T-helper 2 cell treated with Interferon-gamma antibody and Interleukin-4, amounts not matched to agents 5 μg/mL and 100 μg/mL, for 36 hours (primary cell): ENCODE results near the gene PLAC9.

ENCODE experiments used
- DNase-seq: peaks from one replicate; pipeline ENCODE4 v3.0.0; 2021; ENCODE audit warnings: low spot score
- H3K27ac Mint-ChIP-seq: one replicate; pipeline ENCODE4 v1.8.0; 2021; ENCODE audit warnings: mild to moderate bottlenecking, mixed read lengths
- H3K27me3 Mint-ChIP-seq: one replicate; pipeline ENCODE4 v1.8.0; 2021; ENCODE audit warnings: low read depth, mixed read lengths
- H3K36me3 Mint-ChIP-seq: one replicate; pipeline ENCODE4 v1.8.0; 2021; ENCODE audit warnings: low read depth, mixed read lengths
- H3K4me1 Mint-ChIP-seq: one replicate; pipeline ENCODE4 v1.8.0; 2021; ENCODE audit warnings: low read depth, mixed read lengths
- H3K4me3 Mint-ChIP-seq: one replicate; pipeline ENCODE4 v1.8.0; 2022; ENCODE audit warnings: mild to moderate bottlenecking, moderate library complexity, mixed read lengths
- H3K9me3 Mint-ChIP-seq: one replicate; pipeline ENCODE4 v1.8.0; 2021; ENCODE audit warnings: mixed read lengths

The PLAC9 gene

DNA sequence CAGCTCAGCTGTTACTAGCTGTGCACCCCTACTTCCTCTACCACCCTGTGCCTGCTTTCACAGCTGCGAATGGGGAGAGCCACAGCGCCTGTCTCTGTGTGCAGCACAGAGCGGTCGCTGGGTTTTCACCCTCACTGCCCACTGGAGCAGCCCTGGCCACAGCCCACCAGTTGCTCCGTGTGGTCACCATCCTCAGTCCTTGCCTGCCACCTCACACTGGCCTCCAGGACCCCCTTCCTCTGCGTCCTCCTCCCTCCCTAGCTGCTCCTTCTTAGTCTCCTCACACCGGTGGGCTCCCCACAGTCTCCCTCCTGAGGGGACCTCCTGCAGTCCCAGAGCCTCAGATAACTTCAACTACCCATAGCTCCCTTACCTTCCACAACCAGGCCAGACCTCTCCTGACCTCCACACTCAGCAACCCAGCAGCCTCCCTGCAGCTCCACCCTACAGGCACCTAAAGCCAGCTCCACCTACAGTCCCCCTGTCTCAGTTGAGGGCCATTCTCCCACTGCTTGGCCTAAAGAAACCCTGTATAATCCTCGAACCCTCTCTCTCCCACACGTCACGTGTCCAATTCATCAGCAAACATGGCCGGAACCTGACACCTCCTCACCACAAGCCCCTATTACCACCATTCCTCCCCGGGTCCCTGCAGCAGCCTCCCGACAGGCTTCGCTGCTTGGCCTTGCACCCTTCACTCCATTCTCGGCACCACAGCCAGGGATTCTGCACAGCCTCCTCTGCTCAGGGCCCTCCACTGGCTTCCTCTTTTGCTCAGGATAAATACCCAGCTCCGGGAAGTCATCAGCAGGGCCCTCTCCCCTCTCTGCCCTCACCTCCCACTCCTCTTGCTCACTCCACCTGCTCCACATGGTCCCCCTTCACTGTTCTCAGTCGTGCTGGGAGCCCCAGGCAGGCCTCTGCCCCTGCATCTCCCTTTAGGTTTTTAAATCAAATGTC is 28.1 kb downstream of the PLAC9 start:
- Mint-ChIP-seq H3K27ac (peak overlapping the region; percentile 31), H3K4me1 (peaks cover 11% of the 10 kb centered on the region), H3K4me3 (no peak overlapping the region), H3K9me3 (no peaks in the 10 kb centered on the region), H3K27me3 (no peaks in the 10 kb centered on the region), H3K36me3 (peaks cover 73% of the 10 kb centered on the region)
- DNase-seq: no peak

DNA sequence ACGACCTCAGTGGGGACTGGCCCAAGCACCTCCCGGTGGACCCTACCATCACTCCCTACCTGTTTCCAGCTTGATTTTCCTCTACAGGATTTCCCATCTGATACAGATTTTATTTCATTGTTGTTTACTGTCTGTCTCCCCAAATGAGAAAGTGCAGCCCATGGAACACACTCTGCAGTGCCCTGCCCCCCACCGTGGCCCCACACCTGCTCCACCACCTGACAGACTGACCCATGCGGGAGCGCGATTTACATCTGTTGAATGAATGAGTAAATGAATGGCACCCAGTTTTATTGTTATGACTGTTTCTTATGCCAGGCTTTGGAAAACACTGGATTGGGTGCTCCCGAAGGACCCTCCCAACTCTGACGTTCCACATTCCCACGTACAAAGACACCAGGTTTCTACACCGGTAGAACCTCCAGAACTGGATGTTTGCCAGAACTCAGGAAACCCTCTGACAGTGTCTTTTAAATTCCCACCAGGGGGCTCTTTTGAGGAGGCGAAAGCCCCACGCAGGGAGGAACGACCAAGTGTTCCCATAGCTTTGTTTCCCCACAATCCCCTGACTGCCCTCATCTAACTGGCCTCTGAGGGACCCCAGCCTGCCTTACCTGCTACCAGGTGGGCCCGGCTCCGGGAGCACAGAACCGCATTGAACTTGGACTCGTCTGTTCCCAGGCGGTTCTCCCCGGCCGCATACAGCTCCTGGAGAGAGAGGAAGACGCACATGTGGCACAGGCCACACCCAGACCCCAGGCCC is 29.0 kb downstream of the PLAC9 start:
- H3K4me1 Mint-ChIP-seq: peaks cover 11% of the 10 kb centered on the region
- H3K36me3 Mint-ChIP-seq: peaks cover 73% of the 10 kb centered on the region
- no peak overlapping the region for H3K4me3 Mint-ChIP-seq
- H3K27me3 Mint-ChIP-seq: no peaks in the 10 kb centered on the region
- H3K27ac Mint-ChIP-seq: peak overlapping the region; percentile 31
- DNase-seq: no peak
- no peaks in the 10 kb centered on the region for H3K9me3 Mint-ChIP-seq

DNA sequence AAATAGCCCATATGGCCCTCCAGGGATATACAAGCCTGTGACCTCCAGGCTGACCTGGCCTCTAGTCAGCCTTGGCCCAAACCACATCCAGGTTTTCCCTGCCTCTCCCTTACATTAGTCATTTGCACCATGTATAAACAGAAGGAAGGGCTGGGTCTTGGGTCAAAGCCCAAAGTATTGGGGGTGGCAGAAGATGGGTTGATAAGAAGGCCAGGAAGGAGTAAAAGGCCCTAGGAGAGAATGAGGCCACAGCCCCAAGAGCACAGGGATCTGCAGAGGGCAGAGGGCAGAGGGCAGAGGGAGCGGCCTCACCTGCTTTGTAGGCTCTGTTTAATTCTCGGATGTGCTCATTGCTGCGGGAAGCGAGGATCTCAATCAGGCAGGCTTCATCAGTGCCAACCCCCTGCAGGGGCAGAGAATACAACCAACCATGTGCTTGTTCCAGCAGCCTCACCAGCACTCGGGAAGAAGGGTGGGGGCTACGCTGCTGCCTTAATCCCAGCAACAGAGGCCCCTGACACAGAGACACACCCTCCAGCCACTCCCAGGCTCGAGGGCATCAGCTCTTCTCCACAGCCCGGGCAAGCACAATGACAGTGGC is 31.3 kb downstream of the PLAC9 start:
- DNase-seq: no peak
- Mint-ChIP-seq H3K27ac (no peak overlapping the region), H3K4me1 (peaks cover 9% of the 10 kb centered on the region), H3K36me3 (peaks cover 53% of the 10 kb centered on the region), H3K4me3 (no peak overlapping the region), H3K27me3 (no peaks in the 10 kb centered on the region), H3K9me3 (no peaks in the 10 kb centered on the region)

DNA sequence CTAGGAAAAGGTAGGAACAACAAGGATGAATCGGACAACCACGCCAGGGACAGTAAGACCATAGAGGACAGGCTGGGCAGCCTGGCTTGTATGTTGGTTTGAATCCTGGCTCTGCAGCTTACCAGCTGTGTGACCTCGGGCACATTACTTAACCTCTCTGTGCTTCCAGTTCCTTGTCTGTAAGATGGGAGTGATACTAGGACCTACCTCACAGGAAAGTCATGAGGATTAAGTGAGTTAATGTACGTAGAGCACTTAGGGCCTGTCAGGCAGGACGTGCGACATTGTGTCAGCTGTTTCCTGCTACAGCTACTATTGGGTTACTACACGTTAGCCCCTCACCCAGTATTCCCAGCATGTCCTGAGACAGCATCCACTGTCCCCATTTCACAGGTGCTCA is 32.1 kb downstream of the PLAC9 start:
- Mint-ChIP-seq H3K4me3 (no peak overlapping the region), H3K36me3 (peaks cover 52% of the 10 kb centered on the region), H3K27me3 (no peaks in the 10 kb centered on the region), H3K9me3 (no peaks in the 10 kb centered on the region), H3K27ac (no peak overlapping the region), H3K4me1 (peaks cover 9% of the 10 kb centered on the region)
- DNase-seq: no peak

DNA sequence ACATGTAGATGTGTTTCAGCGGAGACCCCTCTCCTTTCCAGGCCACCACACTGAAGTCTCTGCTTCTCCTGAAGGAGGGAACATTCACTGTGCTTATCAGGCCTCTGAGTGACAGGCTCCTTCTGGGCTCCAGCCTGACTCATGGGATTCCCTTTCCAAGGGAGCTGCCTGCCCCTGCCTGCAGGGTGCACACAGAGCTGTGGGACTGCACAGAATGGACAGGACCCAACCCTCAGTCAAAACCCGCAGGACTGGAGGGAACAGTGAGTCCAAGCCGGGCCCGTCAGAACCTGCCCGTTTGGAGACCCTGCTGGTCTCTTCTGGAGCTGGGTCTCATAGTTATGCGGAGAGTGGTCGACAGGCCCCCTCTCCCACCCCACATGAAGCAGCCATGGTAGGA is 32.6 kb downstream of the PLAC9 start:
- no peak overlapping the region for H3K27ac Mint-ChIP-seq
- H3K9me3 Mint-ChIP-seq: no peaks in the 10 kb centered on the region
- H3K27me3 Mint-ChIP-seq: no peaks in the 10 kb centered on the region
- peaks cover 52% of the 10 kb centered on the region for H3K36me3 Mint-ChIP-seq
- H3K4me1 Mint-ChIP-seq: peaks cover 5% of the 10 kb centered on the region
- no peak overlapping the region for H3K4me3 Mint-ChIP-seq
- DNase-seq: no peak

DNA sequence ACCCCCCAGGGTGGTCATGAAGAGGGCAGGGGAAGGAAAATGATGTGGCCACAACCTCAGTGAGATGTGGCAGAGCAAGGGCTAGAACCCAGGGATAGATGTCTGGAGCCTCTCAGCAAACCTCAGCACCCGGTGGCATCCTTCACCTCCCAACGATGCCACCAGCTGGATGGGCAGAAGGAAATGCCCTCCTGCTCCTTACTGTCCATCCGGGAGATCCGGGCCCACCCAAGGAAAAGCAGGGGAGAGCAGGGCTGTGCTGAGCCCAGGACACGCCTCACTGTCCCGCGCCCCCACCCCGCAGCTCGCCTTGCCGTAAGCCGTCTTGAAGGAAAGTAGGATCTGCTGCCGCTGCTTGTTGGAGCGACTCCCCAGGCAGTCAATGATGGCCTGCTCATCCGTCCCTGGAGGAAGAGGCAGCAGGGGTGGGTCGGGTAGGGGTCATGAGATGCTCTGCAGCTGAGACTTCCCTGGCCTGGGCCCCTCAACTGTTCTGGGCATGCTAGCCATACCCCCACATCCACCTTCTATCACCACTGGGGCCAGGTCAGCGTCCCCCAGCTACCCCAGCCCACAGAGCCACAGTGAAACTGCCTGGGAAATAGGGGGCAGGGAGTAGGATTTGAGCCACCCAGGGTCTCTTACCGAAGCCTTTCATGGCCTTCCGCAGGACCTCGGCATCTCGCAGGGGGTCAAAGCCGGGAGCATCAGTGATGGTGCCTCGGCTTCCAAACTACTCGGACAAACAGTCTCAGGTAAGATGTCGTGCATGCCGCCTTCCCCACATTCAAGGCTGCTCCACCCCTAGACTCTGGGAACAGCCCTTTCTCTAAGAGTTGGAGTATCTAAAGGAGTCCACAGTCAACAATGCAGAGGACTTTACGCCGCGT is 34.3 kb downstream of the PLAC9 start:
- DNase-seq: no peak
- H3K27me3 Mint-ChIP-seq: no peaks in the 10 kb centered on the region
- no peak overlapping the region for H3K27ac Mint-ChIP-seq
- H3K4me1 Mint-ChIP-seq: peaks cover 3% of the 10 kb centered on the region
- H3K36me3 Mint-ChIP-seq: peaks cover 41% of the 10 kb centered on the region
- H3K9me3 Mint-ChIP-seq: no peaks in the 10 kb centered on the region
- H3K4me3 Mint-ChIP-seq: no peak overlapping the region

DNA sequence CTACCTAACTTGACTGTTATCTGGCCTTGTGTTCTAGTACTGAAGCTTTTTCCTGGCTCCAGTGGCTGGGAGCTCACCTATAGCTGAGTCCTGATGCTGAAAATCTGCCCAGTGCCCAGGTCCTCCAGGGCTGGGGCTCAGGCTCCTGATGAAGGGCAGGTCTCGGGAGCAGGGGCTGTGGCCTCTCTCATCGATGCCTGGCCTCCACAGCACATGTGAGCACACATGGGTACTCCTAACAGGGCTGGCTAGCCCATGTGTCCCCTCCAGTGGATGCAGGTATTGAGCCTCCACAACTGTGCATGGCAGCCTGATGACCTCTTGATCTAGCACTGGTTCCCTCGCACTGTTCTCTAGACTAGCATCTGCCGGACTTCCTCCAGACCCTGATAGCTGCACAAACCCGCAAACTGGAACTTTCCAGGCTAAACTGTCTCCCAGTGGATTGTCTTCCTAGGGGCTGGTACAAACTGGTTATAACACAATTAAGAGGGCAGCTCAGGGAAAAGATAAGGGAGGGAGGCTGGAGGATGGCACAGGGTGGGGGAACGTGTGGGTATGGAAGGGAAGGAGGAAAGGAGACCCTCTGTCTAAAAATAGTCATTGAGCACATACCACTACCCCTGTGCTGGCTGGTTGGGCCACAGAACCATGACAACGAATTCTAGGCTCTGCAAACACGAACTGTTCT is 35.1 kb downstream of the PLAC9 start:
- H3K4me1 Mint-ChIP-seq: peaks cover 3% of the 10 kb centered on the region
- DNase-seq: no peak
- H3K9me3 Mint-ChIP-seq: no peaks in the 10 kb centered on the region
- no peak overlapping the region for H3K27ac Mint-ChIP-seq
- no peaks in the 10 kb centered on the region for H3K27me3 Mint-ChIP-seq
- peaks cover 37% of the 10 kb centered on the region for H3K36me3 Mint-ChIP-seq
- no peak overlapping the region for H3K4me3 Mint-ChIP-seq

DNA sequence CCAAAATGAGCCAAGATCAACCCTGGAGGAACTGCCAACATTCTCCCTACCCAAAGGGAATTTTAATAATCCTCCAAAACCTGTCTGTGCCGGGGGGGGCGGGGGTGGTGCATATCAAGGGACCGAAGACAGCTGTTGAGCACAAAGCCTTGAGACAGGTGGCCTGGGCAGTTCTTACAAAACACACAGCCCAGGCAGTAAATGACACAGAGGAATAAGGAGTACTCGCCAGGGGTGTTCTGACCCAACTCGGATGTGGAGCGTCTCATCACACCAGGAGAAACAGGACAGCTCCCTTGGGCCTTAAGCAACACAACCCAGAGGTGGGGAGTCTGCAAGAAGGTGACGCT is 35.6 kb downstream of the PLAC9 start:
- no peak for DNase-seq
- Mint-ChIP-seq H3K27me3 (no peaks in the 10 kb centered on the region), H3K4me1 (peaks cover 3% of the 10 kb centered on the region), H3K4me3 (no peak overlapping the region), H3K36me3 (peaks cover 33% of the 10 kb centered on the region), H3K27ac (no peak overlapping the region), H3K9me3 (no peaks in the 10 kb centered on the region)

DNA sequence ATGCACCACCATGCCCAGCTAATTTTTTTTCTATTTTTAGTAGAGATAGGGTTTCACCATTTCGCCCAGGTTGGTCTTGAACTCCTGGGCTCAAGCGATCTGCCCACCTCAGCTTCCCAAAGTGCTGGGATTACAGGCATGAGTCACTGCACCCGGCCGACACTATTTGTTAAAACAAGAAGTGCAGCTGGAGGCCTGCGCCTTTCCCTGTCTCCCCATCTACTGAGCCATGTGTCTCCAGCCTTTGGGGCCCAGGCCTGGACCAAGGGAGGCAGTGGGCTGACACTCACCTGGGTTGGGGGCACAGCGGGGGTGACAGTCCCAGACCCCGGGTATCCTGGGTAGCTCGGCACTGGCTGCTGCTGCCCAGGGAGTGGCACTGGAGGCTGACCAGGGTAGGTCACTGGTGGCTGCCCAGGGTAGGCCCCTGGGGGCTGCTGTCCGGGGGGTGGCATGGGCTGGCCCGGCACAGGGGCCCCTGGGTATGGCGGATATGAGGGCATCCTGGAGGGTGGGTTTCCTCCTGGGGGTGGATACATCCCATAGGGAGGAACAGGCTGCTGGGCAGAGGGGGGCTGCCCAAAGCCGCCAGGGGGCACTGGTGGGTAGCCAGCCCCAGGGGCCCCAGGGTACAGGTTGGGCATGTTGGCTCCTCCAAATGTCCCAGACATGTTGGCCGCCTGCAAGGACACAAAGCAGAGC is 36.3 kb downstream of the PLAC9 start:
- H3K27ac Mint-ChIP-seq: peak overlapping the region; percentile 24
- no peaks in the 10 kb centered on the region for H3K27me3 Mint-ChIP-seq
- DNase-seq: no peak
- H3K4me1 Mint-ChIP-seq: peaks cover 3% of the 10 kb centered on the region
- H3K9me3 Mint-ChIP-seq: no peaks in the 10 kb centered on the region
- H3K4me3 Mint-ChIP-seq: no peak overlapping the region
- peaks cover 28% of the 10 kb centered on the region for H3K36me3 Mint-ChIP-seq

DNA sequence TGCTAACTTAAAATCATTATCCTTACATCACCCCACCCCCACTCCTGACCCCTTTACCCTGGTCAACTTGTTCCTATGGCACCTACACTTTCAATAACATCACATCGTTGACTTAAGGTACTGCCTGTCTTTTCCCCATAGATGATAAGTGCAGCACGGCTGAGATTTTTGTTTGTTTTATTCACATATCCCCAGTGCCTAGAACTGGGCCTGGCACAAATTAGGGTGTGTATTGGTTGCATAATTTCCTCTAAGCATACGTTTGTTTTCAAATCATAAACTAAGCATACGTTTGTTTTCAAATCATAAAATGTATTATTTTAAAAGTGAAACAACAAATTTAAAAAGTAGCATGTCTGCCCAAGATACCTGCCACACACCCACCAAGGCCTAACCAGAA is 37.5 kb downstream of the PLAC9 start:
- Mint-ChIP-seq H3K27me3 (no peaks in the 10 kb centered on the region), H3K4me3 (no peak overlapping the region), H3K27ac (peak overlapping the region; percentile 12), H3K4me1 (peaks cover 3% of the 10 kb centered on the region), H3K36me3 (peaks cover 24% of the 10 kb centered on the region), H3K9me3 (no peaks in the 10 kb centered on the region)
- no peak for DNase-seq

DNA sequence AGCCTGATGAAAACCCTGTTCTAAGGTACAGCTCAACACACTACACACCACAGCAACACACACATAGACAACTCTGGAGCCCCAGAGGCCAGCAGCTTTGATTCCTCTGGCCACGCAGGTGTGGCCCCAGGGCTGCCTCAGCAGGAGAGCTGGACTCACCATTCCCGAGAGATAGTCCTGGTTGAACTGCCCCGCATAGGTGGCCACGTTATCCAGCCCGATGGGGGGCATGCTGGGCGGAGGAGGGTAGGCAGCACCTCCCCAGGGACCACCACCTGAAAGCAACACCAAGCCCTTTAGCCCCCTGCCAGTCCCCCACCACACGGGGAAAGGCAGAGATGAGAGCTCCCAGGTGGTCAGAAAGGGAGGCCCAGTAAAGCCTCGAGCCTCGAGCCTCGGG is 38.1 kb downstream of the PLAC9 start:
- no peak overlapping the region for H3K27ac Mint-ChIP-seq
- no peaks in the 10 kb centered on the region for H3K27me3 Mint-ChIP-seq
- peaks cover 23% of the 10 kb centered on the region for H3K36me3 Mint-ChIP-seq
- no peaks in the 10 kb centered on the region for H3K9me3 Mint-ChIP-seq
- DNase-seq: no peak
- H3K4me3 Mint-ChIP-seq: no peak overlapping the region
- peaks cover 3% of the 10 kb centered on the region for H3K4me1 Mint-ChIP-seq

DNA sequence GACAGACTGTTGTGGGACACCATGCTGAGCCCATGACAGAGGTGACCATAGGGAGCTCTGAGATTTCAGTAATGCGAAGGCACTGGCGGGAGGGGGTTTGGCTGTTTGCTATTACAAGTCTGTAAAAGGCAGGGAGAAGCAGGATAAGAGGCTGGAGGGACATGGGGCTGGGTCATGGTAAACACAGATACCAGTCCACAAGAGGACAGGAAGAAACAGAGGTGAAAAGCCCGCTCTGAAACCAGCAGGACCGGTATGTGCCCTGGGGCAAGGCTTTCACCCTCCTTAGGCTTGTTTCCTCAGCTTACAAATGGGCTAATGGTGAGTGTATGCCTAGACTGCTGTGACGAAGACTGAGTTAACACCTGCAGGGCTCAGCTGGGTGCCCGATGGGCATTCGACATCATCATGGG is 38.7 kb downstream of the PLAC9 start:
- H3K36me3 Mint-ChIP-seq: peaks cover 19% of the 10 kb centered on the region
- H3K4me1 Mint-ChIP-seq: peaks cover 6% of the 10 kb centered on the region
- H3K27ac Mint-ChIP-seq: peak overlapping the region; percentile 49
- no peak for DNase-seq
- no peaks in the 10 kb centered on the region for H3K9me3 Mint-ChIP-seq
- no peak overlapping the region for H3K4me3 Mint-ChIP-seq
- no peaks in the 10 kb centered on the region for H3K27me3 Mint-ChIP-seq
